ENCODE measurements around the gene POMGNT1. TPM values are rescaled to one million over a fixed set of nuclear protein-coding genes. Genes with fewer than 3 reads are reported as not detected.

The POMGNT1 gene
- polyA plus RNA-seq, 12 donors: 44.8 to 64.6 (median 48.3) TPM; not detected in 1

DNA sequence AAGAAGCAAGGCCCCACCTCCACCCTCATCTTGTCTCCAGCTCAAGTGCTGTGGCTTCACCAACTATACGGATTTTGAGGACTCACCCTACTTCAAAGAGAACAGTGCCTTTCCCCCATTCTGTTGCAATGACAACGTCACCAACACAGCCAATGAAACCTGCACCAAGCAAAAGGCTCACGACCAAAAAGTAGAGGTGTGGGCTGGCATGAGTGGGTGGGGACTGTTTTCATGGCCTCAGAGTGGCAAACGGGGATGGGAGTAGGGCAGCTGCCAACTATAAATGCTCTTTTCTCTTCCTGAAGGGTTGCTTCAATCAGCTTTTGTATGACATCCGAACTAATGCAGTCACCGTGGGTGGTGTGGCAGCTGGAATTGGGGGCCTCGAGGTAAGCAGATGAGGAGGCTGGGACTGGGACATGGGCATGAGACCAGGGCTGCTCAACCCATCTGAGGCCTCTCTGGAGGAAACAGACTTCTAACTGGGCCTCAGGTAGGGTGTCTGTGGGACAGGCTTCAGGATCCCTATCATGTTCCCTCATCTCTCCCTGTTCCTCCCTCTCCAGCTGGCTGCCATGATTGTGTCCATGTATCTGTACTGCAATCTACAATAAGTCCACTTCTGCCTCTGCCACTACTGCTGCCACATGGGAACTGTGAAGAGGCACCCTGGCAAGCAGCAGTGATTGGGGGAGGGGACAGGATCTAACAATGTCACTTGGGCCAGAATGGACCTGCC, 13.1 kb downstream of the POMGNT1 start:
- DNase-seq: no peak

GRCh38 chr1:46183926-46184557, 14.2 kb downstream of the POMGNT1 start:
- no peak for DNase-seq

DNA sequence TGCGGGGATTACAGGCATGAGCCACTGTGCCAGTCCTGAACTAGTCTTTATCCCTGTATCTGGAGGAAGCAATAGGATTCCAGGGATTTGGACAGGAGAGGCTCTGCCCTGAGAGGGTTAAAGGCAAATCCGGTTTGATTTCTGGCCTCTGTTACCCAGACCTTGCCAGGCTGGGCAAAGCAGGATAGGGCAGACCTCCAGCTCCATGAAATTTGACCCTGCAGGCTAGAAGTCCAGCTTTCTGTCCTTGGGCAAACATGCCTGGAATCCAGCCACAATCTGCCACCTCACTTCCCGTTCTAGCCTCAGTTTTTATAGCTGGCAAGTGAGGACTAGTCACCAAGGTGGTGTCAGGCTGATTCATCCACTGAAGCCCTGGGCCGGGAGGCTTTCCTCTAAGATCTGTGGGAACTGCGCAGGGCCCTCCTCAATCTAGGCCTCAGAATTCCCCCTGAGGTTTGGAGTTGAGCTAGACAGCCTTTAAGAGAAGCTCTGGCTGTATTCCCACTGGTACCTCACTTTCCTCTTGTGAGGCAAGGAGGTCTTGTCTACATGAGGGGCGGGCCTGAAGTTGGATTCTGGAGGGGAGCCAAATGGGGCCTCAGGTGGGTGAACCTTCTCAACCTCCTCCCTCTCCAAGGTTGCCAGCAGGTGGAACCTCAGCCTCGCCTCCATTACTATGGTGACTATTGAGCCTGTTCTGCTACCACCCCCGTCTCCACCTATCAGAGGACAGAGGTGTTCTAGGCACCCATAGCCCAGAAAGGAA, 15.0 kb downstream of the POMGNT1 start:
- no peak for DNase-seq

GRCh38 chr1:46181343-46182260, 16.6 kb downstream of the POMGNT1 start:
- DNase-seq: no peak

DNA sequence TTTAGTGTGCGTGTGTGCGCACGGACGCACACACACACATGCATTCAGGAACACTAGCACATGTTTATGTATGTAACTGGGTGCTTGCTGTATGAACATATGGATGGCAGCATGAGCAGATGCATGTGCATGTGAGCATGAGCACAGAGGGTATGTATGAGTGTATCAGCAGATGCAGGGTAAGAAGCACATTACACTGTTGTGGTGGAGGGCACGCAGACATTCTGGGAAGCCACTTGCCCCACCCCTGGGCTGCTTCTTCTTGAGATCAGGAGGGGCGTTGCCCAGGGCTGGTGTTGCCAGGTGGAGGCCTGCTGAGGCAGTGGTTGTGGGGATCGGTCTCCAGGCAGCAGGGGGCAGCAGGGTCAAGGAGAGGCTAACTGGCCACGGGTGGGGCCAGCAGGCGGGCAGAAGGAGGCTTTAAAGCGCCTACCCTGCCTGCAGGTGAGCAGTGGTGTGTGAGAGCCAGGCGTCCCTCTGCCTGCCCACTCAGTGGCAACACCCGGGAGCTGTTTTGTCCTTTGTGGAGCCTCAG, 18.1 kb downstream of the POMGNT1 start:
- DNase-seq: no peak

DNA sequence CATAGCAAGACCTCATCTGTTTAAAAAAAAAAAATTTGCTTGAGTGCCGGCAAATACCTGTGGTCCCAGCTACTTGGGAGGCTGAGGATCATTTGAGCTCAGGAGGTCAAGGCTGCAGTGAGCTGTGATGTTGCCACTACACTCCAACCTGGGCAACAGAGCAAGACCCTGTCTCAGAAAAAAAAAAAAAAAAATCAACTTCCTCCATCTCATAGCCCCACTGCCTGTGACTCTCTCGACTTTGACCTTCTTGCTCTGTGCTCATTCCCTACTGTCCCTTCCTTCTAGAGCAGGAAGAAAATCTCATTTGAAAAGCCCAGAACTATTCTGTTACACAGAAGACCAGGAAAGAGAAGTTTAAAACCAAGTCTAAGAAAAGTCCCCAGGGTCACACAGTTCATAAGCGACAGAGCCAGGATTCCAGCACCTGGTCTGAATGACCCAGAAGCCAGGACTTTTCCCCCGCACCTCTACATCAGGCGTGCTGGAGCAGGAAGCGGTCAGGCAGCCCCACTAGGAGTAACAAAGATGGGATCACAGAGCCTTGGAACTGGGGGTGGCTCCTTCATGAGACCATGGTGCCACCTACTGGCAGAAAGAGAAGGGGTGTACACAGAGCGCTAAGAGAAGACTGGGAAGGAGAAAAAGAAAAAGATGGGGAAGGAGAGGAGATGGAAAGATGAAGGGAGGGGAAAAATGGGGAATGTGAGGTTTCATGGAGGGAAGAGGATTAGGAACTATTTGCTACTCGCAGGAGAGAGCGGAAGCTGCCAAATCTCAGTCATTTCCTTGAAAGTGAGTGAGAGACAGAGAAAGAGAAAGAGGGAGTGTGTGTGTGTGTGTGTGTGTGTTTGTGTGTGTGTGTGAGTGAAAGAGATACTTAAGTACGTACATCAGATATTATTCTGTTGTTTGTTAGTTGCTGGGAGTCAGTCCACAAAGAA, 18.8 kb downstream of the POMGNT1 start:
- DNase-seq: peak; percentile 87

- no peak for DNase-seq
Measured at GRCh38 chr1:46176211-46176865, 21.9 kb downstream of the POMGNT1 start, which contains the start of gene P3R3URF. Gene P3R3URF, minus strand, starts transcription at chr1:46176488. Its CDS starts 17 bp downstream, at chr1:46176471.

- DNase-seq: no peak
Measured at GRCh38 chr1:46175243-46175642, 23.0 kb downstream of the POMGNT1 start.

- DNase-seq: no peak
Measured at GRCh38 chr1:46174448-46175231, 23.6 kb downstream of the POMGNT1 start, which contains the start of gene TSPAN1. Gene TSPAN1, plus strand, starts transcription at chr1:46175087. Its CDS starts 6,021 bp downstream, at chr1:46181108.

- DNase-seq: no peak
Measured at GRCh38 chr1:46173361-46173856, 24.8 kb downstream of the POMGNT1 start.

GRCh38 chr1:46172321-46172720, 25.9 kb downstream of the POMGNT1 start:
- no peak for DNase-seq

DNA sequence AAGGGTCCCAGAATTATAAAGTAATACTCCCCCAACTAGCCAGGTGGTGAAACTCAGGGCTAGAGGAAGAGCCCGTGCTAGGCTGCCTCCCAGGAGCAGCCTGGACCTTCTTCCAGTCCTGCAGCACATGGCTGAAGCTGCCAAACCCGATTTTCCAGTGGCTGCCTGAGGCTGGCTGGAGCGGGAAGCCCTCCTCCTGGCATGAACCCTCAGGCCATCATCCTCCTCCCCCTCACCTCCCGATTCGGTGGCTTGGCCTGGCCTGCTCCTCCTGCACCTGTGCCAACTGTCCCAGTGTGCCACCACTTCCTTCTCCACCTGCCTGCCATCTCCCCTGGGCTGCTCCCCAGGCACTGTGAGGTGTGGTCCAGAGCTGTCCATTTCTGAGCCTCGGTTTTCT, 26.4 kb downstream of the POMGNT1 start:
- DNase-seq: no peak

- DNase-seq: no peak
Measured at GRCh38 chr1:46171351-46171750, 26.9 kb downstream of the POMGNT1 start.

DNA sequence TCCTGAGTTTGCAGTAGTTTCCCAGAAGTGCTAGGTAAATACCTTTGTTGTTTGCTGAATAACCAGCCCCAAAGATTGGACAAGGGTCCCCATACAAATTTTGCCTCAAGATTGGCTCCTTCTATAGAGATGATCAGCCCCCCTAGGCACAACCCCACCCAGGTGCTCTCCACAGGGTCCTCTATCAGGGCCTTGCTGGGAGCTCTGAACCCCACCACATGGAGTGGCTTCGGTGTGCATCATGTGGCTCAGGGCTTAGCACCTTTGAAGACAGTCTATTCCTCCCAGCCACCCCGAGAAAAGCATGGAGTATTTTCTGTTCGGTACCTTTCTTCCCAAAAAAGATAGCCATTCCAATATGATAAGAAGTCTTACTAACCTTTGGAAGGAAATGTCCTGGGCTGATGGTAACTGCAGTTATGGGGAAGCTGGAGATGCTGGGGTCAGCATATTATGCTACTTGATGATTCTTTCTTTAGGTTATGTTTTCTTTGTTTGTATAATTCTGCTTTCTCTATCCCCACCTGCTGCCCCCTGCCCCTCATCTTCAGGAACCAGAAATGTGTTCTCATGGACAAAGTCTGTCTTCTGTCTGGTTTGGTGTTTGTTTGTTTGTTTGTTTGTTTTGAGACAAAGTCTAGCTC, 28.3 kb downstream of the POMGNT1 start:
- no peak for DNase-seq

DNA sequence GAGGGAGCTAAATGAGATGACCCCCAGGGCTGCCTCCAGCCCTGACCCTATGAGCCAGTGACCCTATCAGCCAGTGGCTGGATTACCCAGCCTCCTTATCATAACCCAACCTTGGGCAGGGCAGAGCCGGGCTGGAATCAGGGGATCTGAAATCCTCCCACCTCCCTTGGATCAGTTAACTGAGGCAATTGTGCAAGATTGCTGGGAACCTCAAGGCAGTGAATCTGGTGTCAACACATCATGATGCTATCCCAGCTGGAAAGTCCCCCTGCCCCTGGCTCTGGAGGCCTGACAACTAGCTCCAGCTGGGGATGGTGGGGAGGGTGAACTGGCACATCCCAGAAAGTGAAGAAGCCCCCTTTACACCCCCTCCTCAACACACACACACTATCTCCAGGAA, 29.8 kb downstream of the POMGNT1 start:
- no peak for DNase-seq

DNA sequence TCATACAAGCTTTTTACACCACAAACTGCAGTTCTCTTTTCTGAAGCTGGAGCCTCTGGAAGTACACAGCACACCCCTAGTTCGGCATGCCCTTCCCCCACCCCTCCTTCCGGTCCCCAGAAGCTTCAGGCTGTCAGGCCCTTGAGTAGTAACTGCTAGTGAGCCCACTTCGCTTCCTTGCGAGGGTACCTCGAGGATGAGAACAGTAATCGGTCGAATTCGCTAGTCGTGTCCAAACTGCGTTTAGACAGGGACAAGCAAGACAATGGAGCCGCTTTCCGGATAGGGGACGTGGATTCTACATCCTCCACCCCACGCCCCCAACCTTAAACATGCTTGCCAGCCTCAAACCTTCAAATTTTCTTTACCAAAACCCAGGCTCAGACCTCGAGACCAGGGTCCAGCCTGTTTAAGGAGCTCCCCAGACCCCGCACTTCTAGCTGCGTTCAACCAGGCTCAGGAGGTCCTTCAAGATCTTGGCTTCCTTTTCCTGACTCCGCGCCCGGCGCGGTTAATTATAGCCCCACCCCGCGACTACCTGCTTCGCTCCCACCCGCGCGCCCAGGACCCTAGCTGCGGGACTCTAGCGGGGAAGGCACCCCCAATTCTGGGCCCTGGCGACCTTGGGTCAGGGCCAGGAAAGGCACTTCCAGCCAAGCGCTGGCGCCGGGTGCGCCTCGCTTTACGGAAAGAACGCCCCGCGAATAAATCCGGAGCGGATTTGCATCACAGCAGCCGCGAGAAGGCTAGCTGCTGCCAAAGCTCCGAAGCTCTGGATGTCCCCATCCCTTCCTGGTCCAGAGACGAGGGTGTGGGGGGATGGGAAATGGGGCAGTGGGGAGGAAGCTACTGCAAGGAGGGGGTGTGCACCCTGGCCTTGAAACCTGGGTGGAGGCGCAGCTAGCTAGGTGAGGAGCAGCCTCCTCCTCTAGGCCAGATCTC, 31.4 kb downstream of the POMGNT1 start:
- peak; percentile 38 for DNase-seq

DNA sequence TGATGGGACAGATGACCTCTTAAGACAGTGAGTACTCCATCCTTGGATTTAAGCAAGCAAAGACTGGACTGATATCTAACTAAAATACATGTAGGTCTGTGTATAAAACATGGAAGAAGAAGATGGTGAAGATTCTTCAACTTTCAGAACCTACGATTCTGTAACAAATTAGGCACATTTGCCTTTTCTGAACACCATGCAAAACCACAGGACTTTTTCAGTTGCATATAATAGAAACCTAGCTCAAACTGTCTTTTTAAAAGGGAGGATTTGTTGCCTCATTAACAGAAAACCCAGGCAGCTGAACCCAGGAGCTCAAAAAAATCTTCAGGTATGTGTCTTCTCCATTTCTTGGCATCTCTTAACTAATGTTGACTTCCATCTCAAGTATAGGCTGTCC, 38.0 kb downstream of the POMGNT1 start:
- no peak for DNase-seq

Measured in muscle of arm (tissue), 12 donors.